Fibroblast of skin of abdomen (primary cell): ENCODE results near the gene GRAMD1A.
A peak's percentile ranks its signal among the peaks of the same experiment; 100 is the strongest.
"Not testable (repeated sequence)": the region's sequence is repeated elsewhere in the genome, so short reads cannot be mapped to it uniquely, and the experiment has no call there.

Experiments used
- DNase-seq: peaks from one replicate; pipeline ENCODE4 v3.0.0-alpha.2; 2013

The GRAMD1A gene

GRCh38 chr19:35038623-35039512 lies 38.7 kb downstream of the GRAMD1A start:
- peak; percentile 50 for DNase-seq

GRCh38 chr19:35039881-35040825 lies 40.0 kb downstream of the GRAMD1A start:
- no peak for DNase-seq

DNA sequence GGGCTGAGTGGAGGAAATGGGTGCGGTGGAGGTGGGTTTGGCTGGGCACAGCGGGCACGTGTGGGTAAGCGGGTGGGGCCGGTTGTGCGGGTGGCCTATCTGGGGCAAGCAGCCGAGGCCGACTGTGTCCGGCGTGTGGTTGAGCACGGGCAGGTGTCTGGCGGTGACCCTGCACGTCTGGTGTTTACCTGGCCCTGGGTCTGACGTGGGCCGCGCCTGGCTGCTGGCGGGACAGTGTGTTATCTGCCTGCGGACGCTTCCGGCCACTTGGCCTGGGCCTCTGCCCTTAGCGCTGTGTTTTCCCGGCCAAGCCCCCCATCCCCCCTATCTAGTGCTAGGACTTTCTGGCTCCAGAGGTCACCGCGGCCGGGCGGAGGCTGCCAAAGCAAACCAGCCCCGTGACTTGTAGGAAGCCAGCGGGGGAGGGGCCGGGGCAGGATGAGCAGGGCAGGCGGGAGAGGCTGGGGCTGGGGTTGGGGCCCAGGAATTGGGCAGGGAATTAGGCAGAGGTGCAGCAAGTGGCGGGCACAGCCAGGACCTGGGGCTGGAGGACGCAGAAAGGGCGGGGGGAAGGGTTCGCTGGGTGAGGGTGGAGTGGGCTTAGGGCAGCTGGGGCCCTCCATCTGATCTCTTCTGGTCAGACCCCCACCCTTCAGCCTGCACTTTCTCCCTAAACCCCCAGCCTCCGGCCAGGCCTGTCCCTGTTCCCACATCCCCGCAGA lies 40.9 kb downstream of the GRAMD1A start:
- no peak for DNase-seq

- no peak for DNase-seq
Measured at GRCh38 chr19:35041548-35042055, 41.5 kb downstream of the GRAMD1A start, which contains the start of gene HPN. Gene HPN (plus strand): TSS chr19:35041721. CDS start chr19:35042507, 786 bp downstream.

GRCh38 chr19:35042056-35042730 lies 42.1 kb downstream of the GRAMD1A start:
- DNase-seq = no peak

- no peak for DNase-seq
Measured at GRCh38 chr19:35042954-35043604, 43.0 kb downstream of the GRAMD1A start.

DNA sequence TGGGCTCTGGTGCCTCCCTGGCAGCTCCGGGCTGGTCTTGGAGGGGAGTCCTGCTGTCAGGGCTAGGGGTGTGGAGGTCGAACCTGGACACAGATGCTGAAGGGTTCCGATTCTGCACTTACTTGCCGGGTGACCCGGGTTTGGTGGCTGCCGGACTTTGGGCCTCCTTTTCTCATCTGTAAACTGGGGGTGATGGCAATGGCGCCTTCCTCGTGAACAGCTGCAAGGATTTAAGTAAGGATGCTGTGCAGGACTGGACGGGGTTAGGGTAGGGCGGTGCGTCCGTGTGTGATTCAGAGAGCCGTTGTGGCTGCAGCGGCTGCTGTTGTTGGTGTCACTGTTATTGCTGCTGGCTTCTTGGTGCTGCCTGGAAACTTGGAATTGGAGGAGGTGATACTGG lies 43.8 kb downstream of the GRAMD1A start:
- no peak for DNase-seq

DNA sequence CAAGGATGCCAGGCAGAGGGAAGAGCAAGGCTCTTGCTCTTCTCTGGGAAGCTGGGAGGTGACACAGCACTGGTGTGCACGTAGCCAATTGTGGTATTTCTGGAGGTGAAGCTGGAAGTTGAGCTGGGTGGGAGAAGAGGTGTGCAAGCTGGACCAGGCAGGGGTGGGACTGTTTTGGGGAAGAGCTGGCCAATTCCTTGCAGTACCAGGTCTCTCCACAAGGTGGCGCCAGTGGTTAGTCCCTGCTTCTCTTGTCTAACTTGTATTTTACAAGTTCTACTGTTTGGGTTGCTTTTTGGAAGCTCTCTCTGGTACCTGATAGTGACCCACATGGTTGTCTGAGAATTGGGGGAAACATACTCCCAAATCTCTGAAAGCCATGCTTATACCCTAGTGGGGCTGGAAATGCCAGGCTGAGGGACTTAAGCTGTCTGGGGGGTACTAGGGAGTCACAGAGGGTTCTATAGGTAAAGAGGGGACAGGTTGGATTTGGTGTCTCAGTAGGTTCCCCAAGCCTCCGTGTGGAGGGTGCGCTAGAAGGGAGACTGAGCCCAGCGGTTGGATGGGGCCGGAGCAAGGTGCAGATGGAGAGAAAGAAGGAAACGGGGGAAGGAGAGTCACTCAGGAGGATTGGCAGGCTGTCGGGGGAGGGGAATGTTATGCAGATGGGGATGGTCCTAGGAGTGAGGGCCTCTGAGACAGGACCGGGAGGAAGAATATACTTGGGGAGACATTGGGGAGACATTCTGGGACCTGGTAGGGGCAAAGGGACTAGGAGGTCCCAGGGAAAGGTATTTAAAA lies 44.4 kb downstream of the GRAMD1A start:
- peak; percentile 26 for DNase-seq

DNA sequence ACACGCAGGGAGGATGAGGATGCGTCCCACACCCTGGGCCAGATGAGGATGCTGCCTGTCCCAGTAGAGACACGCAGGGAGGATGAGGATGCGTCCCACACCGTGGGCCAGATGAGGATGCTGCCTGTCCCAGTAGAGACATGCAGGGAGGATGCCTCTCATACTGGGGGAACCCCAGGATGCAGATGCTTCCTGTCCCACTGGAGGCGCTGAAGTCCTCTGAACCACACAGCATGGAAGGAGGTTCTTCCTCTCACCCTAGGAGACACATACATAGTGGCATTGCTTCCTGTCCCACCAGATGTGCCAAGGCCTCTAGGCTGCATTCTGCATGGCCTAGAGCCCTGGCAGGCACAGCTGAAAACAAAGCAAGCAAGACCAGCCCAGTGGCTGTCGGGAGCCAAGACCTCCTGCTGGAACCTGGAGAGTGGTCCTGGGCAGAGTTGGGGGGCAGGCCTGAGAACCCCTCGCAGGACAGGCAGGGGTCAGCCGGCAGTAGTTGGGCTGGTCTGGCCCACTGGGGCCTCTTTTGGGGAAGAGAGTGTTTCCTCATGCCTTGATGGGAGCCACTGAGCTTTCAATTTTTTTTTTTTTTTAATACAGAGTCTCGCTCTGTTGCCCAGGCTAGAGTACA lies 45.7 kb downstream of the GRAMD1A start:
- peak; percentile 25 for DNase-seq

DNA sequence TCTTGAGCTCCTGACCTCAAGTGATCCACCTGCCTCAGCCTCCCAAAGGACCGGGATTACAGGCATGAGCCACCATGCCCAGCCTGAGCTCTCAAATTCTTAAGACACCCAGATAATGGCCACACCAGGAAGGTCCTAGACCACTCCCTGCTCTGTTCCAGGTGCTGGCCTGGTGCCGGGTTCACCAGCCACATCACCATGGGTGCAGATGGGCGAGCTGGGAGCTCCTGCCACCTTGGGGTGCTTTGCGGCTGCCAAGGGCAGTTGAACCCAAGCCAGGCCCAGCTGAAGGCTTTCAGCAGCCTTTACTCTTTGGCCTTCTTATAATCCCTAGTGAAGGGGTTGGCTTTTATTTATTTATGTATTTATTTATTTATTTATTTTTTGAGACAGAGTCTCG lies 46.3 kb downstream of the GRAMD1A start:
- DNase-seq = no peak

- DNase-seq = no peak
Measured at GRCh38 chr19:35048911-35049411, 48.8 kb downstream of the GRAMD1A start.

DNA sequence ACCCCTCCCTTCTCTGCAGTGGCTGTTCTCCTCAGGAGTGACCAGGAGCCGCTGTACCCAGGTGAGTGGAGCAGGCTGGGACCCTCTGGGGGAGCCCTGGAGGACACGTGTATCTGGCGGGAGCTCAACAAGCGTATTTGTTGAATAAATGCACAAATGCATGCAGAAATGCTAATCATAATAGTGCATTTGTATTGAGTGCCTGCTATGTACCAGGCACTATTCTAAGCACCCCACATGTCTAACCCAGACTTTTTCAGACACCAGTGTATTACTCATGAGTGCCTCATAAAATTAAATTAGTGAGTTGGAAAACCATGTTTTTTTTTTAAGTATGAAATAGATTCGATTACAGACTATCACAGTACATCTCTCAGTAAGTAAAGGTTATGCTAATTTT lies 49.3 kb downstream of the GRAMD1A start:
- DNase-seq = no peak

GRCh38 chr19:35050662-35051061 lies 50.5 kb downstream of the GRAMD1A start:
- DNase-seq = not testable (repeated sequence)

- DNase-seq = not testable (repeated sequence)
Measured at GRCh38 chr19:35051268-35051667, 51.1 kb downstream of the GRAMD1A start.

DNA sequence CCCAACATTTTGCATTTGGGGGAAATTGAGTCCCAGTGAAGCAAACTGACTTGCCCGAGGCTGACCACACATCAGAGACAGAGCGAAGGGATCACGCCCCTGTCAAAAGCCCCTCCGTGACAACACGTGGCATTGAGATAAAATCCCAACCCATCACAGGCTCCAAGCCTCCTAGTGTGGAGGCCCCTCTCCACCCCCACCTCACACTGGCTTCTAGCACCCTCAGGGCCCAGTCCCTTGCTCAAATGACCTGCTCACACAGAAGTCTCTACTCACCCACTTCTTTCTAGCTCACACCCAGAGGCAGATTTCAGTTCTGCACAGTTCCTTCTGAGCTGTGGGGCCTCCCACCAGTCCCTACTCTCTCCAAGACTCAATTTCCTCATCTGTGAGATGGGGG lies 51.7 kb downstream of the GRAMD1A start:
- DNase-seq = no peak

DNA sequence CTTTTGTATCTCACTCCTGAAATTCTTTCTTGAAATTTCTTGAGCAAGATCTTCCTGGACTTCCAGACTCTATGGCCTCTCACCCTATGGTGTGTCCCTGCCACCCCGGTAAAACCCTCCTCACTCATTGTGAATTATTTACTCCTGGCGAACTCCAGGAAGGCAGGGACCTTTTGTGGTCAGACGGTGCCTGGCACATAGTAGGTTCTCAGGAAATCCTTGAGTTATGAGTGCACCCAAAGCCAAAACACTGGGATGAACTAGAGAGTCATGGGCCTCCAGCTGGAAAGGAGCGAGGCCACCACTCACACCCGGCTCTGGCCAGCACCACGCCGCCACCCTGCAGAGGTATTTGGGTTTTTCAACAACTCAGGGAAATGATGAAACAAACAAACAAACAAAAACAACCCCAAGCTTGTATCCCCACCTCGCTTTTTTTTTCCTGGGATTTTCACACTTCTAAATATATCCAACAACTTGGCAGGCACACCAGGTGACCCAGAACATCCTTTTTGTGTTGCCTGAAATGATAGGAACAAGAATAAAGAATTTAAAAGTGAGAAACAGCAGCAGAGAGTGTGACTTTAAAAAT lies 52.6 kb downstream of the GRAMD1A start:
- DNase-seq = no peak

DNA sequence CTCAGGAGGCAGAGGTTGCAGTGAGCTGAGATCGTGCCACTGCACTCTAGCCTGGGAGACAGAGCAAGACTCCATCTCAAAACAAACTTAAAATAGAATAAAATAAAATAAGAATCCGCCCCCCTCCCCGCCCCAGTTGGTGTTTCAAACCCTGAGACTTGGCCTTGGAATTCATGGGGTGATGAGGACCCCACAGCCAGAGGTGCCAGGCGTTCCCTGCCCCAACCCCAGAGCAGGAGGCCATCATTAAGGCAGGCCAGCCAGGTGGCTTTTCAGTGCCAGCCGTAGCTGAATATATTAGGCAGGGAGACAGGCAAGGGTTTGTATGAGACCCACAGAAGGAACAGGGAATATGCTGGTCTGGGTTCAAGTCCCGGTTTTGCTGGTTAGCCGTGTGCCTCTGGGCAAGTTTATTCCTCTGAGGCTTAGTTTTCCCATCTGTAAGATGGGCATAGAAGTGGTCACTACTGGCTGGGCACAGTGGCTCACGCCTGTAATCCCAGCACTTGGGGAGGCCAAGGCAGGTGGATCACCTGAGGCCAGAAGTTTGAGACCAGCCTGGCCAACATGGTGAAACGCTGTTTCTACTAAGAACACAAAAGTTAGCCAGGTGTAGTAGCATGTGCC lies 53.7 kb downstream of the GRAMD1A start:
- DNase-seq = no peak

GRCh38 chr19:35054626-35055025 lies 54.5 kb downstream of the GRAMD1A start:
- no peak for DNase-seq

DNA sequence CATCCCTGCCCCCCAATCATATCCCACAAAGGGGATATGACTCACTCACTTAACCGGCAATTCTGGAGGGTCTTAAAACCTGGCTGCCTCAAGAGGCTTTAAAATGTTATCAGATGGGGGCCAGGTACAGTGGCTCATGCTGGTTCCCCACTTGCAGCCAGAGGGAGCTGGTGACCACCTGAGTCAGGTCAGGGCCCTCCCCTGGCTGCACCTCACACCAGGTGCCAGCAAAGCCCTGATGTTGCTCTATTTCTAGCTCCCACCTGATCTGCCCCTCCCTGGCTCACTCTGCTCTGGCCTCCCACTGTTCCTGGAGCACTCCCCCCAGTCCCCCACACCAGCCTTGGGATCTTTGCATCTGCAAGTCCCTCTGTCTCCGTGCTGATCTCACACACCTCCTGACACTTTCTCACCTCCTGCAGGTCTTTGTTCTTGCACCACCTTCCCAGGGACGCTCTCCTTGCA lies 55.6 kb downstream of the GRAMD1A start:
- no peak for DNase-seq
